Prostate gland (tissue), 2 donors: ENCODE results near the gene LRP11. TPM values are rescaled to one million over a fixed set of nuclear protein-coding genes. Genes with fewer than 3 reads are reported as not detected.
A peak's percentile ranks its signal among the peaks of the same experiment; 100 is the strongest.

Source experiments
- DNase-seq: peaks from one replicate; pipeline ENCODE4 v3.0.0-alpha.2; 2019; ENCODE audit warnings: low spot score
- H3K27ac ChIP-seq, 2 donors: fragments of 200-600 bp; sonication (generic); 2 replicates each; pipeline ENCODE4 v1.5.1; 2017 to 2019
- H3K27me3 ChIP-seq: fragments of 200-600 bp; sonication (generic); replicated peaks from 2 replicates; pipeline ENCODE4 v1.5.1; 2019; ENCODE audit not compliant: insufficient read depth
- H3K36me3 ChIP-seq, 2 donors: fragments of 200-600 bp; sonication (generic); 1 replicate in 1 of 2; 2 replicates in 1 of 2; pipeline versions ENCODE4 v1.5.1 to v1.8.1; 2017 to 2019
- H3K4me1 ChIP-seq: fragments of 200-600 bp; sonication (generic); replicated peaks from 2 replicates; pipeline ENCODE4 v1.5.1; 2019
- H3K4me3 ChIP-seq, 2 donors: fragments of 200-600 bp; sonication (generic); 2 replicates each; pipeline ENCODE4 v1.5.1; 2017 to 2019
- H3K9me3 ChIP-seq: fragments of 200-600 bp; sonication (generic); 2 replicates; pipeline ENCODE4 v1.5.1; 2017
- CTCF ChIP-seq, 4 experiments: fragments of 200-600 bp in 2 of 4; fragments of 450-650 bp in 2 of 4; sonication (generic) in 2 of 4; IDR thresholded peaks; 1 replicate in 3 of 4; 2 replicates in 1 of 4; pipeline ENCODE4 v1.5.1; 2016 to 2019; ENCODE audit warnings: antibody characterized with exemption in 4 of 4, mild to moderate bottlenecking in 2 of 4, moderate library complexity in 2 of 4
- POLR2A ChIP-seq: fragments of 450-650 bp; IDR thresholded peaks from one replicate; pipeline ENCODE4 v1.6.1; 2016; ENCODE audit warnings: antibody characterized with exemption, mild to moderate bottlenecking
- POLR2AphosphoS5 ChIP-seq: sonication (generic); formaldehyde crosslinking; IDR thresholded peaks from one replicate; pipeline ENCODE4 v1.6.1; 2017; ENCODE audit warnings: antibody characterized with exemption
- WGBS: methylation state at CpG from one replicate; pipeline ENCODE4 v1.1.5; 2018; 5-methylcytosine and 5-hydroxymethylcytosine counted together
- intact Hi-C: fragments of 100-400 bp; cut with DNase I; formaldehyde crosslinking; loops from one replicate; pipeline ENCODE4 v1.14.2; 2022
- total RNA-seq, 2 donors: library from RNA; depleted of rRNA; stranded (reverse); fragments of >200 nt; gene quantifications; one replicate each; pipeline ENCODE4 v1.1.0, GENCODE V29; 2016

LRP11 gene
- total RNA-seq, 2 donors from 2014 or later: 52.7 to 76.3 TPM

GRCh38 chr6:149897855-149898744, 33.9 kb upstream of the LRP11 start, which contains the start of gene RAET1E:
Gene RAET1E, minus strand, starts transcription at chr6:149898113. Its CDS starts 7,212 bp downstream, at chr6:149890901.
- TF ChIP-seq CTCF (IDR thresholded peaks at IDR 0.05) (peak in 1 of 4 experiments; percentile 5), POLR2A (no peak)
- peak within 1 kb of the TSS; percentile 40 to 66 for H3K27ac ChIP-seq
- no peaks in the 10 kb centered on the region for H3K27me3 ChIP-seq
- H3K36me3 ChIP-seq: no peaks in the 10 kb centered on the region
- no peak for DNase-seq
- H3K4me3 ChIP-seq: peak within 1 kb of the TSS; percentile 4 to 6
- intact Hi-C loops: no loop called here
- 75% methylated on average over 17 of the region's 17 CpGs for WGBS
- no peaks in the 10 kb centered on the region for H3K9me3 ChIP-seq
- peaks cover 5% of the 10 kb centered on the region for H3K4me1 ChIP-seq

DNA sequence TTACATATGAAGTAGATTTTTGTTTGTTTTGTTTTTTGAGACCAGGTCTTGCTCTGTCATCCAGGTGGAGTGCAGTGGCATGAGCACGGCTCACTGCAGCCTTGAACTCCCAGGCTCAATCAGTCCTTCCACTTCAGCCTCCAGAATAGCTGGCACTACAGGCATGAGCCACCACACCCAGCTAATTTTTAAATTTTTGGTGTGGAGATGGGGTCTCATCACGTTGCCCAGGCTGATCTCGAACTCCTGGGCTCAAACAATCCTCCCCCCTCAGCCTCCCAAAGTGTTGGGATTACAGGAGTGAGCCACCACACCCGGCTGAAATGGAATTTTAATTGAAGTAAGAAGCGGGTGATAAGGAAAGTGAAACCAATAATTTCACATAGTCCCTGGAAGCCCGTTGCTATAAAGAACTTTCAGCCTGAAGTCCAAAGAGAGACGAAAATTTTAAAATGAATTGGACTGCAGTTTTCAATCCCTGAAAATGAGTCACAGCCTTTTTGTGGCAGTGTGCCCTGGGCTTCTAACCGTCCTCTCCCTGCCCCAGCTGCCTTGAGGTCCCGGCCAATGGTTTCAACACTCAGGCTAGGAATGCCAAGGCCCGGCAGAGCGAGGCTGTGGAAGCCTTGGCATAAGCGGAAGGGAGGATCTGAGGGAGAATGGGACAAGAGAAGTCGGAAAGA, 33.0 kb upstream of the LRP11 start:
- no peaks in the 10 kb centered on the region for H3K36me3 ChIP-seq
- WGBS: 47% methylated on average over 13 of the region's 13 CpGs
- H3K4me3 ChIP-seq: peak overlapping the region; percentile 4 to 6
- H3K4me1 ChIP-seq: peaks cover 5% of the 10 kb centered on the region
- H3K27ac ChIP-seq: peak overlapping the region; percentile 40 to 66
- no peak for TF ChIP-seq CTCF (IDR thresholded peaks at IDR 0.05)
- no peak for TF ChIP-seq POLR2A
- TF ChIP-seq POLR2AphosphoS5: peak; percentile 26
- H3K9me3 ChIP-seq: no peaks in the 10 kb centered on the region
- DNase-seq: peak; percentile 66
- intact Hi-C loops: no loop called here
- no peaks in the 10 kb centered on the region for H3K27me3 ChIP-seq

DNA sequence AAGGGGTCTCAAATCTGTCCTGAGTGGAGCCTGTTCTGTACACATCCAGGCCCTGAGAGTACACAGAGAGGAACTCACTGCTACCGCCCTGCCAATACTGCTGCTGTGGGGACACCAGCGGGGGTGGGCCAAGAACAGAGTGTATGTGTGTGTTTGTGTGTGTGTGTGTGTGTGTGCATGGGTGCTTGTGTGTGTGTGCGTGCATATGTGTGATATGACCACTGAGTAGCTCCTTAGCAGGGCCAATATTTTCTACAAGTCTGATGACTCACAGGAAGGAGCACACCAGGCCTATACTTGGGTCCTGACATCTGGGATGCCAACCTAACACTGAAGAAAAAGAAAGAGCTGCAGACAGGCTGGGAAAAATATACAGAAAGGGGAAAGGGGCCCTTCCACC, 32.3 kb upstream of the LRP11 start:
- peak; percentile 37 for DNase-seq
- Histone ChIP-seq H3K27me3 (no peaks in the 10 kb centered on the region), H3K9me3 (no peaks in the 10 kb centered on the region), H3K36me3 (no peaks in the 10 kb centered on the region), H3K4me1 (peaks cover 5% of the 10 kb centered on the region), H3K4me3 (no peak overlapping the region), H3K27ac (peak overlapping the region; percentile 40 to 66)
- 88% methylated on average over 3 of the region's 3 CpGs for WGBS
- intact Hi-C loops: no loop called here
- TF ChIP-seq POLR2A: no peak
- no peak for TF ChIP-seq CTCF (IDR thresholded peaks at IDR 0.05)
- TF ChIP-seq POLR2AphosphoS5: no peak

GRCh38 chr6:149895833-149896271, 31.7 kb upstream of the LRP11 start:
- H3K36me3 ChIP-seq: no peaks in the 10 kb centered on the region
- no peaks in the 10 kb centered on the region for H3K9me3 ChIP-seq
- peak overlapping the region; percentile 38 to 40 for H3K27ac ChIP-seq
- peak; percentile 24 for DNase-seq
- H3K4me3 ChIP-seq: no peak overlapping the region
- TF ChIP-seq POLR2AphosphoS5 (no peak), POLR2A (no peak), CTCF (IDR thresholded peaks at IDR 0.05) (no peak)
- peaks cover 5% of the 10 kb centered on the region for H3K4me1 ChIP-seq
- 58% methylated on average over 5 of the region's 5 CpGs for WGBS
- no peaks in the 10 kb centered on the region for H3K27me3 ChIP-seq
- intact Hi-C loops: no loop called here
